Endothelial cell of umbilical vein (primary cell): ENCODE results near the gene LCA5L. TPM values are rescaled to one million over a fixed set of nuclear protein-coding genes. Genes with fewer than 3 reads are reported as not detected.

Experiments used
- BruUV-seq: library from RNA; stranded (reverse); fragments of 400-500 nt; replicated peaks from 2 replicates; lab custom pipeline; 2021; lab: Mats Ljungman, UMichigan
- CTCF ChIA-PET: fragments of 300-600, 350-600 bp; sonication (Branson Sonifier 250); formaldehyde crosslinking; loops from one replicate; lab custom pipeline; 2021; ENCODE audit warnings: antibody characterized with exemption, inconsistent platforms; lab: Charles Lee
- POLR2A ChIA-PET: fragments of 300-600, 350-600 bp; sonication (Branson Sonifier 250); formaldehyde crosslinking; loops from one replicate; lab custom pipeline; 2021; ENCODE audit warnings: antibody characterized with exemption, inconsistent platforms; lab: Charles Lee
- DNase-seq: peaks from one replicate; pipeline ENCODE4 v3.0.0-alpha.2; 2011; ENCODE audit warnings: low read depth, low spot score
- FAIRE-seq: peaks from 2 replicates; lab custom pipeline; 2011; peaks lifted over from hg19 to GRCh38; lab: Jason Lieb, UNC
- H2AFZ ChIP-seq: 2 replicates; pipeline ENCODE4 v1.6.0; 2012; ENCODE audit warnings: low read depth, low read length, control low read depth, inconsistent platforms
- H3K27ac ChIP-seq: 2 replicates; pipeline ENCODE4 v1.5.1; 2011; ENCODE audit warnings: low read depth, mild to moderate bottlenecking, control low read depth, low read length, moderate library complexity; ENCODE audit not compliant: insufficient read depth
- H3K27me3 ChIP-seq, 2 experiments: 2 replicates each; pipeline versions ENCODE4 v1.6.0 to v1.6.1; 2011; ENCODE audit warnings: low read length in 2 of 2, mixed read lengths in 1 of 2; ENCODE audit not compliant: control insufficient read depth in 2 of 2, insufficient read depth in 2 of 2
- H3K36me3 ChIP-seq, 2 experiments: 2 replicates in 1 of 2; 3 replicates in 1 of 2; pipeline ENCODE4 v1.5.1; 2011; ENCODE audit warnings: low read length in 2 of 2, mild to moderate bottlenecking in 1 of 2, moderate library complexity in 1 of 2; ENCODE audit not compliant: control insufficient read depth in 2 of 2, insufficient read depth in 2 of 2; ENCODE audit errors: extremely low read depth in 1 of 2
- H3K4me1 ChIP-seq: 3 replicates; pipeline ENCODE4 v1.5.1; 2011; ENCODE audit warnings: mild to moderate bottlenecking, low read length; ENCODE audit not compliant: control insufficient read depth, insufficient read depth; ENCODE audit errors: extremely low read depth
- H3K4me2 ChIP-seq: 2 replicates; pipeline ENCODE4 v1.6.1; 2011; ENCODE audit warnings: low read length, control low read depth, mixed read lengths; ENCODE audit not compliant: insufficient read depth
- H3K4me3 ChIP-seq, 3 experiments: fragments of 200-600 bp in 1 of 3; sonication (generic), shearing (Covaris generic) in 1 of 3; replicated peaks in 1 of 3; 2 replicates each; pipeline ENCODE4 v1.5.1; 2011 to 2016; ENCODE audit warnings: control low read depth in 3 of 3, low read length in 3 of 3, mild to moderate bottlenecking in 2 of 3, inconsistent platforms in 1 of 3, low read depth in 1 of 3, moderate library complexity in 1 of 3; ENCODE audit not compliant: insufficient read depth in 1 of 3
- H3K79me2 ChIP-seq: 2 replicates; pipeline ENCODE4 v1.6.0; 2012; ENCODE audit warnings: low read length, inconsistent platforms; ENCODE audit not compliant: control insufficient read depth, insufficient read depth
- H3K9ac ChIP-seq: replicated peaks from 2 replicates; pipeline ENCODE3; 2011; ENCODE audit warnings: low read length, control low read depth; ENCODE audit not compliant: insufficient read depth; ENCODE audit errors: extremely low read depth
- H3K9me1 ChIP-seq: replicated peaks from 3 replicates; pipeline ENCODE4 v1.6.0; 2011; ENCODE audit warnings: mild to moderate bottlenecking, low read length; ENCODE audit not compliant: control insufficient read depth, insufficient read depth; ENCODE audit errors: extremely low read depth
- H3K9me3 ChIP-seq: replicated peaks from 2 replicates; pipeline ENCODE4 v1.5.1; 2012; ENCODE audit warnings: low read length, inconsistent platforms; ENCODE audit not compliant: control insufficient read depth, insufficient read depth
- H4K20me1 ChIP-seq: replicated peaks from 2 replicates; pipeline ENCODE3; 2011; ENCODE audit warnings: mild to moderate bottlenecking, low read length; ENCODE audit not compliant: control insufficient read depth, insufficient read depth; ENCODE audit errors: extremely low read depth
- EZH2 ChIP-seq: IDR thresholded peaks from 2 replicates; pipeline ENCODE4 v1.6.1; 2012; ENCODE audit warnings: borderline replicate concordance, low read depth, mild to moderate bottlenecking, moderate library complexity, low read length, inconsistent platforms; ENCODE audit not compliant: severe bottlenecking
- FOS ChIP-seq: IDR thresholded peaks from 2 replicates; pipeline ENCODE4 v1.6.1; 2011; ENCODE audit warnings: mild to moderate bottlenecking, low read length, moderate library complexity, borderline replicate concordance; ENCODE audit not compliant: insufficient read depth
- GATA2 ChIP-seq: IDR thresholded peaks from 2 replicates; pipeline ENCODE4 v1.7.0; 2011; ENCODE audit warnings: low read depth, mild to moderate bottlenecking, moderate library complexity, mixed read lengths, low read length; ENCODE audit not compliant: insufficient read length, insufficient read depth
- JUN ChIP-seq: IDR thresholded peaks from 2 replicates; pipeline ENCODE4 v1.6.1; 2011; ENCODE audit warnings: borderline replicate concordance, low read depth; ENCODE audit not compliant: insufficient read length, insufficient read depth
- MYC ChIP-seq: IDR thresholded peaks from one replicate; pipeline ENCODE4 v1.6.1; 2011; ENCODE audit warnings: mild to moderate bottlenecking, low read depth, low read length
- POLR2A ChIP-seq: IDR thresholded peaks from 2 replicates; pipeline ENCODE4 v1.6.1; 2012; ENCODE audit warnings: low read depth, mild to moderate bottlenecking, control low read depth, low read length
- POLR2AphosphoS5 ChIP-seq: IDR thresholded peaks from 2 replicates; pipeline ENCODE4 v1.6.1; 2012; ENCODE audit warnings: low read depth, mild to moderate bottlenecking, control low read depth, low read length, moderate library complexity; ENCODE audit not compliant: insufficient read depth
- dilution Hi-C: fragments of 300-500 bp; cut with MboI; formaldehyde crosslinking; loops from one replicate; pipeline ENCODE4 v1.15.0; 2019; ENCODE audit warnings: low sequenced_read_pairs; ENCODE audit not compliant: extremely low pct_ligation_motif_present
- intact Hi-C: fragments of 100-400 bp; cut with micrococcal nuclease; formaldehyde crosslinking; loops from one replicate; pipeline ENCODE4 v1.10.0; 2022
- polyA plus RNA-seq, 4 experiments: library from polyadenylated mRNA; depleted of rRNA in 3 of 4; stranded (reverse) in 3 of 4; unstranded in 1 of 4; fragments of >200 nt; gene quantifications; 2 replicates each; pipeline versions ENCODE4 v1.2.1 to v1.2.3, GENCODE V29; 2011 to 2012; ENCODE audit warnings: missing spikeins in 1 of 4
- total RNA-seq: library from RNA; stranded (reverse); gene quantifications from 2 replicates; pipeline ENCODE4 v1.2.3, GENCODE V29; 2021
- TF ChIP-seq, protein P1 (sequence below), 2 donors: IDR thresholded peaks; 1 replicate in 1 of 2; 2 replicates in 1 of 2; pipeline ENCODE4 v1.5.1; 2011; ENCODE audit warnings: low read length in 2 of 2, mild to moderate bottlenecking in 2 of 2, moderate library complexity in 2 of 2, control low read depth in 1 of 2, inconsistent platforms in 1 of 2, low read depth in 1 of 2; ENCODE audit not compliant: insufficient read depth in 1 of 2; ENCODE audit errors: extremely low read depth in 1 of 2
- TF ChIP-seq, protein P2 (sequence below): IDR thresholded peaks from 2 replicates; pipeline ENCODE4 v1.6.1; 2011; ENCODE audit not compliant: insufficient read depth, insufficient read length

The LCA5L gene
- total and polyA plus RNA-seq, 2 donors (not counting 3 experiments of a cell fraction or from before 2014, with no cell fraction given), result 0.26 to 1.0 TPM

DNA sequence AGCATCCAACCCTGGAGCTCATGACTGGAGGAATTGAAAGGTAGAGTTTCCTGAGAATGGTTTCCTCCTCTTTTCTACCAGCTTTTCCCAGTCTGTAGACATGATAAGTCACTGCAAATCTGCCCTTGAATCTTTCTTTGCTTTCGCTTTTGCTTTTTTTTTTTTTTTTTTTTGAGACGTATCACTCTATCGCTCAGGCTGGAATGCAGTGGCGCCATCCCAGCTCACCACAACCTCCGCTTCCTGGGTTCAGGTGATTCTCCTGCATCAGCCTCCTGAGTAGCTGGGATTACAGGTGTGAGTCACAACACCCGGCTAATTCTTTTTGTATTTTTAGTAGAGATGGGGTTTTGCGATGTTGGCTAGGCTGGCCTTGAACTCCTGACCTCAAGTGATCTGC, 1.7 kb upstream of the LCA5L start:
- Histone ChIP-seq H3K27ac (no peak overlapping the region), H3K4me3 (no peak overlapping the region), H3K36me3 (no peaks in the 10 kb centered on the region), H3K27me3 (peaks cover 3 to 5% of the 10 kb centered on the region in 2 experiments), H3K4me2 (no peak overlapping the region), H2AFZ (no peak overlapping the region), H3K79me2 (no peaks in the 10 kb centered on the region), H3K9ac (no peak overlapping the region), H3K9me3 (no peaks in the 10 kb centered on the region), H3K4me1 (peaks cover 7% of the 10 kb centered on the region), H3K9me1 (no peaks in the 10 kb centered on the region), H4K20me1 (no peaks in the 10 kb centered on the region)
- TF ChIP-seq, protein P1, sequence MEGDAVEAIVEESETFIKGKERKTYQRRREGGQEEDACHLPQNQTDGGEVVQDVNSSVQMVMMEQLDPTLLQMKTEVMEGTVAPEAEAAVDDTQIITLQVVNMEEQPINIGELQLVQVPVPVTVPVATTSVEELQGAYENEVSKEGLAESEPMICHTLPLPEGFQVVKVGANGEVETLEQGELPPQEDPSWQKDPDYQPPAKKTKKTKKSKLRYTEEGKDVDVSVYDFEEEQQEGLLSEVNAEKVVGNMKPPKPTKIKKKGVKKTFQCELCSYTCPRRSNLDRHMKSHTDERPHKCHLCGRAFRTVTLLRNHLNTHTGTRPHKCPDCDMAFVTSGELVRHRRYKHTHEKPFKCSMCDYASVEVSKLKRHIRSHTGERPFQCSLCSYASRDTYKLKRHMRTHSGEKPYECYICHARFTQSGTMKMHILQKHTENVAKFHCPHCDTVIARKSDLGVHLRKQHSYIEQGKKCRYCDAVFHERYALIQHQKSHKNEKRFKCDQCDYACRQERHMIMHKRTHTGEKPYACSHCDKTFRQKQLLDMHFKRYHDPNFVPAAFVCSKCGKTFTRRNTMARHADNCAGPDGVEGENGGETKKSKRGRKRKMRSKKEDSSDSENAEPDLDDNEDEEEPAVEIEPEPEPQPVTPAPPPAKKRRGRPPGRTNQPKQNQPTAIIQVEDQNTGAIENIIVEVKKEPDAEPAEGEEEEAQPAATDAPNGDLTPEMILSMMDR (IDR thresholded peaks at IDR 0.05; ENCODE audit: extremely low read depth in 1 of 2, insufficient read depth in 1 of 2, low read depth in 1 of 2, low read length in 2 of 2), result no peak
- TF ChIP-seq JUN (no peak), MYC (no peak), POLR2A (no peak), FOS (no peak), GATA2 (no peak), EZH2 (no peak), POLR2AphosphoS5 (no peak)
- TF ChIP-seq, protein P2, sequence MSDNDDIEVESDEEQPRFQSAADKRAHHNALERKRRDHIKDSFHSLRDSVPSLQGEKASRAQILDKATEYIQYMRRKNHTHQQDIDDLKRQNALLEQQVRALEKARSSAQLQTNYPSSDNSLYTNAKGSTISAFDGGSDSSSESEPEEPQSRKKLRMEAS, result no peak
- DNase-seq, result no peak
- FAIRE-seq, result no peak
- BruUV-seq, result no TSS peak
- dilution Hi-C loops, result no loop called here
- intact Hi-C loops, result no loop called here
- ChIA-PET CTCF (no interaction called here), POLR2A (no interaction called here)
